HCT116 (cell line): ENCODE results near the gene SETSIP. TPM values are rescaled to one million over a fixed set of nuclear protein-coding genes. Genes with fewer than 3 reads are reported as not detected.

Experiments
- ATAC-seq: fragments of 200-7000 bp; cut with Tn5 transposase; 2 replicates; pipeline ENCODE4 v1.9.1; 2020; ENCODE audit warnings: mild to moderate bottlenecking, moderate library complexity
- BruUV-seq: library from RNA; stranded (reverse); fragments of 400-500 nt; replicated peaks from 2 replicates; lab custom pipeline; 2021; lab: Mats Ljungman, UMichigan
- CTCF ChIA-PET: fragments of 300-600 bp; sonication (Branson Sonifier 250); formaldehyde crosslinking; loops from one replicate; lab custom pipeline; 2021; ENCODE audit warnings: antibody characterized with exemption; lab: Charles Lee
- POLR2A ChIA-PET: fragments of 300-600, 350-600 bp; sonication (Branson Sonifier 250); formaldehyde crosslinking; loops from one replicate; lab custom pipeline; 2021; ENCODE audit warnings: antibody characterized with exemption; lab: Charles Lee
- RAD21 ChIA-PET, 2 experiments: fragments of 300-600 bp; sonication (Branson Sonifier 250); formaldehyde crosslinking; loops; one replicate each; lab custom pipeline; 2023; ENCODE audit warnings: low total read pairs in 2 of 2; ENCODE audit not compliant: uncharacterized antibody in 2 of 2, unreplicated experiment in 2 of 2, low non-redundant PET in 1 of 2; lab: Charles Lee
- DNase-seq: peaks from one replicate; pipeline ENCODE4 v3.0.0-alpha.2; 2010; ENCODE audit warnings: low read depth, low spot score
- H2AFZ ChIP-seq: fragments of 200-600 bp; shearing (Covaris generic), sonication (generic); 2 replicates; pipeline ENCODE4 v1.6.1; 2017; ENCODE audit warnings: low read depth, mixed run types, mixed read lengths, antibody characterized with exemption, low read length; ENCODE audit not compliant: poor library complexity, severe bottlenecking
- H3K27ac ChIP-seq: 2 replicates; pipeline ENCODE4 v1.5.1; 2012; ENCODE audit warnings: low read depth, low read length
- H3K27me3 ChIP-seq: fragments of 200-600 bp; sonication (generic); 2 replicates; pipeline ENCODE4 v1.6.1; 2016; ENCODE audit warnings: mixed run types, low read length, mixed read lengths; ENCODE audit not compliant: insufficient read depth
- H3K36me3 ChIP-seq, 2 experiments: fragments of 200-500 bp in 1 of 2; fragments of 200-600 bp in 1 of 2; sonication (Bioruptor generic) in 1 of 2; sonication (generic) in 1 of 2; 2 replicates each; pipeline versions ENCODE4 v1.5.1 to v1.6.1; 2014 to 2016; ENCODE audit warnings: low read length in 2 of 2, inconsistent platforms in 1 of 2, mixed read lengths in 1 of 2, mixed run types in 1 of 2; ENCODE audit not compliant: insufficient read depth in 2 of 2, control insufficient read depth in 1 of 2
- H3K4me1 ChIP-seq, 2 experiments: fragments of 200-600 bp in 1 of 2; sonication (generic) in 1 of 2; 2 replicates each; pipeline versions ENCODE4 v1.5.1 to v1.6.1; 2012 to 2017; ENCODE audit warnings: low read length in 2 of 2, inconsistent platforms in 1 of 2, mild to moderate bottlenecking in 1 of 2, mixed read lengths in 1 of 2, mixed run types in 1 of 2, moderate library complexity in 1 of 2; ENCODE audit not compliant: insufficient read depth in 2 of 2, control insufficient read depth in 1 of 2
- H3K4me2 ChIP-seq: fragments of 200-600 bp; sonication (generic); 2 replicates; pipeline ENCODE4 v1.6.1; 2017; ENCODE audit warnings: mixed run types, low read length, mixed read lengths
- H3K4me3 ChIP-seq, 2 experiments: fragments of 200-600 bp in 1 of 2; sonication (generic) in 1 of 2; replicated peaks in 1 of 2; 2 replicates each; pipeline ENCODE4 v1.5.1; 2011 to 2016; ENCODE audit warnings: low read length in 2 of 2, control low read depth in 1 of 2, low read depth in 1 of 2, mild to moderate bottlenecking in 1 of 2, mixed read lengths in 1 of 2, mixed run types in 1 of 2
- H3K79me2 ChIP-seq: fragments of 200-600 bp; sonication (generic); 2 replicates; pipeline ENCODE4 v1.6.1; 2017; ENCODE audit warnings: mild to moderate bottlenecking, mixed run types, low read length, moderate library complexity, mixed read lengths; ENCODE audit not compliant: insufficient read depth
- H3K9ac ChIP-seq: fragments of 200-600 bp; sonication (generic); 2 replicates; pipeline ENCODE4 v1.6.1; 2016; ENCODE audit warnings: low read length, mixed read lengths
- H3K9me2 ChIP-seq: fragments of 200-600 bp; sonication (generic), shearing (Covaris generic); 2 replicates; pipeline ENCODE4 v1.6.1; 2017; ENCODE audit warnings: mixed run types, mild to moderate bottlenecking, moderate library complexity; ENCODE audit not compliant: insufficient read depth
- H3K9me3 ChIP-seq, 2 experiments: fragments of 200-500 bp in 1 of 2; fragments of 200-600 bp in 1 of 2; sonication (Bioruptor generic) in 1 of 2; sonication (generic) in 1 of 2; 2 replicates each; pipeline ENCODE4 v1.6.1; 2014 to 2017; ENCODE audit warnings: low read length in 2 of 2, mixed read lengths in 2 of 2, inconsistent platforms in 1 of 2, low read depth in 1 of 2, mild to moderate bottlenecking in 1 of 2, mixed run types in 1 of 2, moderate library complexity in 1 of 2; ENCODE audit not compliant: control insufficient read depth in 1 of 2, insufficient read depth in 1 of 2
- H4K20me1 ChIP-seq: fragments of 200-600 bp; sonication (generic), shearing (Covaris generic); 2 replicates; pipeline ENCODE4 v1.6.1; 2017; ENCODE audit warnings: mixed run types, mild to moderate bottlenecking, moderate library complexity; ENCODE audit not compliant: insufficient read depth
- ATF3 ChIP-seq: IDR thresholded peaks from 2 replicates; pipeline ENCODE4 v1.6.1; 2012
- CBX3 ChIP-seq: IDR thresholded peaks from 2 replicates; pipeline ENCODE4 v1.6.1; 2012; ENCODE audit warnings: low read depth
- CEBPB ChIP-seq: IDR thresholded peaks from 2 replicates; pipeline ENCODE4 v1.6.1; 2012; ENCODE audit warnings: low read depth
- EGR1 ChIP-seq: IDR thresholded peaks from 2 replicates; pipeline ENCODE4 v1.6.1; 2012; ENCODE audit warnings: low read depth
- ELF1 ChIP-seq: IDR thresholded peaks from 2 replicates; pipeline ENCODE4 v1.6.1; 2012; ENCODE audit warnings: low read depth, borderline replicate concordance
- EZH2 ChIP-seq: fragments of 200-600 bp; sonication (generic); IDR thresholded peaks from 2 replicates; pipeline ENCODE4 v1.6.1; 2017; ENCODE audit warnings: antibody characterized with exemption, mixed run types
- EZH2phosphoT487 ChIP-seq: fragments of 200-600 bp; IDR thresholded peaks from 2 replicates; pipeline ENCODE4 v1.6.1; 2018; ENCODE audit warnings: antibody characterized with exemption, borderline replicate concordance
- FOSL1 ChIP-seq: IDR thresholded peaks from 2 replicates; pipeline ENCODE4 v1.6.1; 2012; ENCODE audit warnings: low read depth
- JUND ChIP-seq: IDR thresholded peaks from 2 replicates; pipeline ENCODE4 v1.6.1; 2012
- POLR2A ChIP-seq: IDR thresholded peaks from 2 replicates; pipeline ENCODE4 v1.7.0; 2011; ENCODE audit warnings: borderline replicate concordance; ENCODE audit not compliant: insufficient read depth, insufficient read length; ENCODE audit errors: extremely low read depth
- POLR2AphosphoS5 ChIP-seq: IDR thresholded peaks from 2 replicates; pipeline ENCODE4 v1.6.1; 2011; ENCODE audit warnings: mild to moderate bottlenecking, low read depth, low read length, moderate library complexity
- SIN3A ChIP-seq: IDR thresholded peaks from 2 replicates; pipeline ENCODE4 v1.6.1; 2012; ENCODE audit warnings: low read depth
- SP1 ChIP-seq: IDR thresholded peaks from 2 replicates; pipeline ENCODE4 v1.6.1; 2012; ENCODE audit warnings: low read depth
- ZBTB33 ChIP-seq: IDR thresholded peaks from 2 replicates; pipeline ENCODE4 v1.6.1; 2011; ENCODE audit warnings: mild to moderate bottlenecking, low read length, moderate library complexity; ENCODE audit not compliant: insufficient replicate concordance; ENCODE audit errors: extremely low read depth
- ZFX ChIP-seq: fragments of 450-650 bp; IDR thresholded peaks from 2 replicates; pipeline ENCODE4 v1.6.1; 2017
- ZNF274 ChIP-seq: fragments of 200-500 bp; sonication (Bioruptor generic); IDR thresholded peaks from 2 replicates; pipeline ENCODE4 v1.6.1; 2014; ENCODE audit warnings: mild to moderate bottlenecking, low read depth, low read length, inconsistent platforms
- intact Hi-C: fragments of 100-400 bp; cut with micrococcal nuclease; formaldehyde crosslinking; loops from 2 replicates; pipeline ENCODE4 v1.10.0; 2022
- total RNA-seq: library from RNA; stranded (reverse); gene quantifications from one replicate; pipeline ENCODE4 v1.2.1, GENCODE V29; 2021; ENCODE audit not compliant: unreplicated experiment

Gene SETSIP
- total RNA-seq, 1 experiment from 2014 or later: 0.27 TPM

DNA sequence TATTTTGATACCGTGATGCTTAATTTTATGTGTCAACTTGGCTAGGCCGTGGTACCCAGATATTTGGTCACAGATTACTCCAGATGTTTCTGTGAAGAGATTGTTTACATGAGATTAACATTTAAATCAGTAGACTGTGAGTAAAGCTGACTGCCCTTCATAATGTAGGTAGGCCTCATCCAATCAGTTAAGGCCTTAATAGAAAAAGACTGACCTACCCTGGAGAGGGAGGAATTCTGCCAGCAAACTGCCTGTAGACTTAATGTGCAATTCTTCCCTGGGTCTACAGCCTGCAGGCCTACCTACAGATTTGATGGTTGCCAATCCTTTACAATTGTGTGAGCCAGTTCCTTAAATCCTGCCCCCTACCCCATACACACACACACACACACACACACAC, 4.3 kb downstream of the SETSIP start:
- H3K4me3 ChIP-seq: no peak overlapping the region
- ATAC-seq (no peak), DNase-seq (no peak)
- ChIA-PET POLR2A (no interaction called here), CTCF (no interaction called here), RAD21 (no interaction called here)
- H3K27ac ChIP-seq: no peak overlapping the region
- no peaks in the 10 kb centered on the region for H3K4me1 ChIP-seq
- no peaks in the 10 kb centered on the region for H3K27me3 ChIP-seq
- H3K9ac ChIP-seq: no peak overlapping the region
- BruUV-seq: no TSS peak
- H3K9me3 ChIP-seq: no peaks in the 10 kb centered on the region
- H3K4me2 ChIP-seq: no peak overlapping the region
- no peaks in the 10 kb centered on the region for H3K9me2 ChIP-seq
- H4K20me1 ChIP-seq: no peaks in the 10 kb centered on the region
- no peak overlapping the region for H2AFZ ChIP-seq
- intact Hi-C loops: no loop called here
- no peaks in the 10 kb centered on the region for H3K79me2 ChIP-seq
- no peaks in the 10 kb centered on the region for H3K36me3 ChIP-seq
- no peak for TF ChIP-seq SP1
- no peak for TF ChIP-seq ELF1
- TF ChIP-seq ZFX: no peak
- no peak for TF ChIP-seq CEBPB
- no peak for TF ChIP-seq EZH2phosphoT487
- no peak for TF ChIP-seq ZBTB33
- TF ChIP-seq ATF3: no peak
- TF ChIP-seq SIN3A: no peak
- TF ChIP-seq POLR2AphosphoS5: no peak
- no peak for TF ChIP-seq JUND
- TF ChIP-seq EGR1: no peak
- TF ChIP-seq POLR2A: no peak
- TF ChIP-seq FOSL1: no peak
- no peak for TF ChIP-seq EZH2
- no peak for TF ChIP-seq ZNF274
- TF ChIP-seq CBX3: no peak
